Retinal pigment epithelial cell (primary cell): ENCODE data around the gene CASP8.

Experiments used
- DNase-seq: peaks from one replicate; pipeline ENCODE4 v3.0.0-alpha.2; 2010; ENCODE audit warnings: low read depth
- H3K4me3 ChIP-seq: 2 replicates; pipeline ENCODE4 v1.5.1; 2011; ENCODE audit warnings: mild to moderate bottlenecking, low read length, control low read depth, moderate library complexity
- TF ChIP-seq, protein P1 (sequence below): conservative IDR thresholded peaks from 2 replicates; pipeline ENCODE4 v1.5.1; 2011; ENCODE audit warnings: low read depth, low read length, control low read depth, inconsistent platforms

The CASP8 gene

DNA sequence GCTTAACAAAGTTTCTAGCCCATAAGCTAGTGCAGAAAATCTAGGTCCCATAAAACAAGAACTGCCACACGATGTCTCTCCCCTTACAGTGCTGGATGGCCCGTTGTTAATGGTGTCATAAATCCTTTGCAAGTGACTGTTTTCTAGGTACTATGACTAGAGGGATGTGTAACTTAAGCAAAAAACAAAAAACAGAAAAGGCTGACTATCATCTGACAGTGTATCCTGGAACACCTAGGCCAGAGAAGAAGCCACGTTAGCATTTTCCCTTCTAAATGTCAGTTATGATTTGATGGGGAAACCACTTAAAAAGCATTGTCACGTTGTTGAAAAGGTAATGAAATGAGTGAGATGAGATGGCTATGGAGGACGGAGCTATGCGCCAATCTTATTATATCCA, 2.4 kb downstream of the CASP8 start:
- no peak overlapping the region for H3K4me3 ChIP-seq
- TF ChIP-seq, protein P1, sequence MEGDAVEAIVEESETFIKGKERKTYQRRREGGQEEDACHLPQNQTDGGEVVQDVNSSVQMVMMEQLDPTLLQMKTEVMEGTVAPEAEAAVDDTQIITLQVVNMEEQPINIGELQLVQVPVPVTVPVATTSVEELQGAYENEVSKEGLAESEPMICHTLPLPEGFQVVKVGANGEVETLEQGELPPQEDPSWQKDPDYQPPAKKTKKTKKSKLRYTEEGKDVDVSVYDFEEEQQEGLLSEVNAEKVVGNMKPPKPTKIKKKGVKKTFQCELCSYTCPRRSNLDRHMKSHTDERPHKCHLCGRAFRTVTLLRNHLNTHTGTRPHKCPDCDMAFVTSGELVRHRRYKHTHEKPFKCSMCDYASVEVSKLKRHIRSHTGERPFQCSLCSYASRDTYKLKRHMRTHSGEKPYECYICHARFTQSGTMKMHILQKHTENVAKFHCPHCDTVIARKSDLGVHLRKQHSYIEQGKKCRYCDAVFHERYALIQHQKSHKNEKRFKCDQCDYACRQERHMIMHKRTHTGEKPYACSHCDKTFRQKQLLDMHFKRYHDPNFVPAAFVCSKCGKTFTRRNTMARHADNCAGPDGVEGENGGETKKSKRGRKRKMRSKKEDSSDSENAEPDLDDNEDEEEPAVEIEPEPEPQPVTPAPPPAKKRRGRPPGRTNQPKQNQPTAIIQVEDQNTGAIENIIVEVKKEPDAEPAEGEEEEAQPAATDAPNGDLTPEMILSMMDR: no peak
- no peak for DNase-seq

DNA sequence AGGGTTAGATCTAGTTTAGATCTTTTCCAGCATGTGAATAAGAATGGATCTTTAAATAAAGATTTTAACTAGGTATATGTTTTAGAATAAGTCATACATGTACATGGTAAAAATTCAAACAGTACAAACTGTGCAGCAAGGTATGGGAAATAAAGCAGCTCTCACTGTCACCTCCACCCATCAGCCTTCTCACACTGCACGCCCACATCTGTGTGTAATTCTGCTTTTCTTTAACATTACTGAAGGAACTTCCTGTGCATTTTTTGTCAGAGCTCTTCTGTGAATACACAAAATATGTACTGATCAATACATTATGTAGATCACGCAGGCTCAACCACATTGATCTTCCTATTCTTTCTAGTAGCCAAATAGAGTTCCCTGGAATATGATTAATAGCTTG, 3.4 kb downstream of the CASP8 start:
- no peak overlapping the region for H3K4me3 ChIP-seq
- DNase-seq: no peak
- TF ChIP-seq, protein P1: no peak

DNA sequence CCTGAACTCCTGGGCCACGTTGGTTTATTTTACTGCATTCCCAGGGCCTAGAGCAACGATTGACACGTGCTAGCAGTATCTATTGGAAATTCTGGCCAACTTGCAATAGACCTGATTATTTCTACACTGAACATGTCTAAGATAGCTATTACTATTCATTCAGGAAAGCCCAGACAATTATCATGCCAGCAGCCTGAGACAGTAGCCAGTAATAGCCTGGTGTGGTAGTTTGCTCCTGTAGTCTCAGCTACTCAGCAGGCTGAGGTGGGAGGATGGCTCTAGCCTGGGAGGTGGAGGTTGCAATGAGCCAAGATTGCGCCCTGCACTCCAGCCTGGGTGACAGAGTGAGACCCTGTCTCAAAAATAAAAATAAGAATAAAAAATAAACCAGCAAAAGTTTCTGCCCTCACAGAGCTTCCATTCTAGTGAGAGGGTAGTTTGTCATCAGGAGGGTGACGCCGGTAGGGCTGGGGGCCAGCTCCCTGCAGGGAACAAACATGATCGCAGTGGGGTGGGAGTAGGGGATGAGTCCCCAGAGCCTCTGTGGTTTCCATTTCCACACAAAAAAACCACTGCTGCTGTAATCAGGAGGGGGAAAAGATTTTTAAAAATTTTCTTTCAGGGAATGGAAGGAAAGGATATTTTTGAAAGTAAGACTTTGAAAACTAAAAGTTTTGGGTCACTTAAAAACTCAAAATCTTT, 4.3 kb downstream of the CASP8 start:
- H3K4me3 ChIP-seq: no peak overlapping the region
- no peak for DNase-seq
- TF ChIP-seq, protein P1: no peak

DNA sequence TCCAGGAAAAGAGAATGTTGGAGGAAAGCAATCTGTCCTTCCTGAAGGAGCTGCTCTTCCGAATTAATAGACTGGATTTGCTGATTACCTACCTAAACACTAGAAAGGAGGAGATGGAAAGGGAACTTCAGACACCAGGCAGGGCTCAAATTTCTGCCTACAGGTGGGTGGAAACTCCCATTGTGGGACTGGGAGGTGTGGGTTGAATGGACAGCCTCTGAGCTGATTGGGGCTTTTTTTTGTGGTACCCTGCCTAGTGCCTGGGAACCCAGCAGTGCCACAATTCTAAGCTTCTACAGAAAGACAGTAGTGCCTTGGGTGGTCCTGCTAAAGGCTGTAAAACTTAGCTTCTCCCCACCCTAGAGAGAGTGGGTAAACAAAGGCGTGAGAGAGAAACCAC, 6.3 kb downstream of the CASP8 start:
- TF ChIP-seq, protein P1: no peak
- DNase-seq: no peak

DNA sequence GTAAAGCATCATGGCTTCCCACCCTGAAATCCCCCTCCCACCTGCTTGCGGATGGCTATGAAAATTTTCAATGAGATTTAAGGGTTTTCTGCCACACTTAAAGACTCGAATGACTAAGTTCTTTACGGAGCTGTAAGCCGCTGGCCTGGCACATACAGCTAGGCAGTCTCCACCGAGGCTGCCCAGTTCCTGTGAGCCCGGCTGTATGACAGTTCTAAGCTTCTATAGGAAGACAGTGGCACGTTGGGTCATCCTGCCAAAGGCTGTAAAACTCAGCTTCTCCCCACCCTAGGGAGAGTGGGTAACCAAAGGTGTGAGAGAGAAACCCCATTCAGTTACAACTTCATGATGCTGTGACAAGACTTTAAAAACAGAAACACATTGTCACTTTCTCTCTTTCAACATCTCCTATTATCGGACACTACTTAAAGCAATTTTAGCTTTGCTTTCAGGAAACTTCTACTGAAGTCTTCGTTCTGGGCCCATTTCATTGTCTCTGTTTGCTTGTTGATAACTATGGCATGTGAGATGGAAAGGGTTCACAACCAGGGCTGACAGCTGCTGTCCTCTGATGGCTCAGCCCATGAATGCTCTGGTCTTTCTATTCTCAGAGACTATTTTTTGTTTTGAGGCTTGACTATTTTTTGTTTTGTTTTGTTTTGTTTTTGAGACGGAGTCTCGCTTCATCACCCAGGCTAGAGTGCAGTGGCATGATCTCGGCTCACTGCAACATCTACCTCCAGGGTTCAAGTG, 7.1 kb downstream of the CASP8 start:
- DNase-seq: no peak
- H3K4me3 ChIP-seq: no peak overlapping the region
- TF ChIP-seq, protein P1: no peak

More for the DNA sequence above, 6.3 kb downstream of the CASP8 start:
- no peak overlapping the region for H3K4me3 ChIP-seq

DNA sequence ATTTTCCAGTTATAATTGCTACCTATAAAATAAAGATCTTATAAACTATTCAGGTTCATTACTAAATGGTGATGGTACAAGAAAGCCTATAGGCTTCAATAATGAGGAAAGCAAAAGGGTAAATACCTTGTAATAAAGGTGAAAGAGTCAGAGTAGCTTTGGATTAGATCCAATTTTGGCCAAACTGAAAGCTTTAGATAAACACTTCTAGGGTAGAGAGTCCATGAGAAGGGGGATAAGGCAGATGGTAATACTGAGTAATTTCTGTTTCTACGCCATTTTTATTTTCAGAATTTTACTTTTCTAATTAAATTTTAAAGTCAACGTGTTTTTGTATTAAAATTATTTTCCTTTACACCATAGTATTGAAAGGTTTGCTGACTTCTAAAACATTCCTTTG, 9.4 kb downstream of the CASP8 start:
- DNase-seq: no peak
- TF ChIP-seq, protein P1: no peak
- H3K4me3 ChIP-seq: no peak overlapping the region
